GM18861 (cell line): ENCODE data around the gene LLGL2.
"Not testable (repeated sequence)": the region's sequence is repeated elsewhere in the genome, so short reads cannot be mapped to it uniquely, and the experiment has no call there.

ENCODE experiments used
- ATAC-seq: cut with Tn5 transposase; IDR thresholded peaks from one replicate; pipeline ENCODE4 v1.9.1; 2021; ENCODE audit not compliant: unreplicated experiment

LLGL2 gene

DNA sequence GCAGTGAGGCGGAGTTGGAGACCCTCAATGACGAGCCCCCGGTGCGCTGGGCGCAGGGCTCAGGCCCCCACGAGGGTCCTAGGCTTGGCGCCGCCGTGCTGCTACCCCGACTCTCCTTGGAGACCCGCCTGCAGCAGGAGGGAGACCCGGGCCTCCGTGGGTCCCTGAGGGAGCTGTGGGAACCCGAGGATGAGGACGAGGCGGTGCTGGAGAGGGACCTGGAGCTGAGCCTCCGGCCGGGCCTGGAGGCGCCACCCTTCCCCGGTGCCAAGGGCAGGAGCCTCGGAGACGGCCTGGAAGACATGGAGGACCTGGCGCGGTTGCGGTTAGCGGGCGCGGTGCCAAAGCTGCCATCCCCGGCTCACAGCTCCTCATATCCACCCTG, 64.4 kb downstream of the LLGL2 start:
- no peak for ATAC-seq

GRCh38 chr17:75590314-75590761, 64.8 kb downstream of the LLGL2 start:
- no peak for ATAC-seq

- ATAC-seq = no peak
Measured at GRCh38 chr17:75590849-75591721, 65.6 kb downstream of the LLGL2 start.

DNA sequence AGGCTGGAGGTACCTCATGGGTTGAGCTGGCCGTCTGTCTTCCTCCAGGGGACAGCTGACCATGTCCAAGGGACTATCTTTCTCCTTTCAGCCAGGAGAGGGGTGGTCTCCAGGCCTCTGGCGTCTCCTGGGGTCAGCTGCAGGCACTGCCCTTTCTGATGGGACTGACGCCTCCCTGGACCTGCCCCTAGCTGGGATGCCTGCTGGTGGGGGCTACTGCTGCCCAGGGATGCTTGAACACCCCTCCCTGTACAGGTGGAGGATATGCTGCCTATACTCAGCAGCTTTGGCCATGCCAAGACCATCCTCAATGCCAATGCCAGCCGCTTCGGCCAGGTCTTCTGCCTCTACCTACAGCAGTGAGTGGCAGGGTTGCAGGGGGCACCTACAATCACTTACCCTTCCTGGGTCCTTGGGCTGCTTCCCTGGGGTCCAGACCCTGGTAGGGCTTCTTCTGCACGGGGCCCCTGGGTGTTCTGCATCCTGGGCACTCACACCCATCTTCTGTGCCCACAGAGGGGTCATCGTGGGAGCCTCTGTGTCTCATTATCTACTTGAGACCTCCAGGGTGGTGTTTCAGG, 66.3 kb downstream of the LLGL2 start:
- ATAC-seq = no peak

DNA sequence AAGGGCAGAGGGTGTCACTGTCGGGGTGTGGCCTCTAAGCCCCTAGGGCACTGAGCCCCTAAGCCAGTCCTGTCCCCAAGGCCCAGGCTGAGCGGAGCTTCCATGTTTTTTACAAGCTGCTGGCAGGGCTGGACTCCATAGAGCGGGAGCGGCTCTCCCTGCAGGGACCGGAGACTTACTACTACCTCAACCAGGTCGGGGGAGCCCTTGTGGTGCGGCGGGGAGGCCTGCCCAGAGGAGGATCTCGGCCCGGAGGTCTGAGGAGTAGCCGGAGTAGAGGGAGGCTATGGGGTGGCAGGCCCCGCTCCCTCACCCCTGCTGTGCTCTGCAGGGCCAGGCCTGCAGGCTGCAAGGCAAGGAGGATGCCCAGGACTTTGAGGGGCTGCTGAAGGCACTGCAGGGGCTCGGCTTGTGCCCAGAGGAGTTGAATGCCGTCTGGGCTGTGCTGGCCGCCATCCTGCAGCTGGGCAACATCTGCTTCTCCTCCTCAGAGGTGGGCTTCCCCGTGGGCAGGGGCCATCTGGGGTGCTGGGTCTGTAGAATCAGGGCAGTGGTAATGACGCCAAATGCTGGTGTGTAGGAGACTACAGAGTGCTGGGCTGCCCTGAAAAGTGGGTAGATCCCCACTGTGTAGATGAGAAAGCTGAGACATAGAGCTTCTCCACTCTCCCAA, 67.0 kb downstream of the LLGL2 start:
- ATAC-seq = no peak

DNA sequence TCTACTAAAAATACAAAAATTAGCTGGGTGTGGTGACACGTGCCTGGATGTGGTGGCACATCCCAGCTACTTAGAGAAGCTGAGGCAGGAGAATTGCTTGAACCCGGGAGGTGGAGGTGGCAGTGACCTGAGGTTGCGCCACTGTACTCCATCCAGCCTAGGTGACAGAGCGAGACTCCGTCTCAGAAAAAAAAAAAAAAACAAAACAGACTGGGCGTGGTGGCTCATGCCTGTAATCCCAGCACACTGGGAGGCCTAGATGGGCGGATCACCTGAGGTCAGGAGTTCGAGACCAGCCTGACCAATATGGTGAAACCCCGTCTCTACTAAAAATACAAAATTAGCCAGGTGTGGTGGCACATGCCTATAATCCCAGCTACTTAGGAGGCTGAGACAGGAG, 67.9 kb downstream of the LLGL2 start:
- ATAC-seq = not testable (repeated sequence)

GRCh38 chr17:75594499-75595283, 69.2 kb downstream of the LLGL2 start:
- ATAC-seq = no peak

DNA sequence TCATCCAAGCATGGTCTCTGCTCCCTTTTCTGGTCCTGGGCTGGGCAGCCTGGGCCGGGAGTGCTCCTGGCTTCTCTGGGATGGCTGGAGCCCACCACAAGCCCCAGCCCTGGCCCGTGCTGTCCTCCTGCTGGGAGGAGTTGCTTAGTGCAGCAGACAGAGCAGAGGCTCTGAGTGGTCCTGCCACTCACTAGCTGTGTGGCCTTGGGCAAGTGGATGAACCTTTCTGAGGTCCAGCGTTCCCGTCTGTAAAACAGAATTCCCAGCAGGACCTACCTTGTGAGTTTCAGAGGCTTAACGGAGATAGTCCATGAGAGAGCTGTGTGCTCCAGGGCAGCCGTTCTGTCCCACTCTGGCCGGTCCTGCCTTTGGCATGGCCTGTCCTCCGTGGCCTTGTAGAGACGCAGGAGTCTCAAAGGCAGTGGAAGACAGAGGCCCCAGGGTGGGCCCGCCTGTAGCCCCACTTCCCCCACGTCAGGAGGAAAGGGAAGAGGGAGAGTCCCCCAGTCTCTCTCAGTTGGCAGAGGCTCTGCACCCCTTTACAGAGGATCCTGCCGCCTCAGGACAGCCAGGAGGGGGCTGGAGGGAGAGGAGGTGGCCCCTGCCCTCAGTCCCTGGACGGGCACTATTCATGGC, 69.9 kb downstream of the LLGL2 start:
- ATAC-seq = no peak

GRCh38 chr17:75595920-75596313, 70.4 kb downstream of the LLGL2 start:
- no peak for ATAC-seq

DNA sequence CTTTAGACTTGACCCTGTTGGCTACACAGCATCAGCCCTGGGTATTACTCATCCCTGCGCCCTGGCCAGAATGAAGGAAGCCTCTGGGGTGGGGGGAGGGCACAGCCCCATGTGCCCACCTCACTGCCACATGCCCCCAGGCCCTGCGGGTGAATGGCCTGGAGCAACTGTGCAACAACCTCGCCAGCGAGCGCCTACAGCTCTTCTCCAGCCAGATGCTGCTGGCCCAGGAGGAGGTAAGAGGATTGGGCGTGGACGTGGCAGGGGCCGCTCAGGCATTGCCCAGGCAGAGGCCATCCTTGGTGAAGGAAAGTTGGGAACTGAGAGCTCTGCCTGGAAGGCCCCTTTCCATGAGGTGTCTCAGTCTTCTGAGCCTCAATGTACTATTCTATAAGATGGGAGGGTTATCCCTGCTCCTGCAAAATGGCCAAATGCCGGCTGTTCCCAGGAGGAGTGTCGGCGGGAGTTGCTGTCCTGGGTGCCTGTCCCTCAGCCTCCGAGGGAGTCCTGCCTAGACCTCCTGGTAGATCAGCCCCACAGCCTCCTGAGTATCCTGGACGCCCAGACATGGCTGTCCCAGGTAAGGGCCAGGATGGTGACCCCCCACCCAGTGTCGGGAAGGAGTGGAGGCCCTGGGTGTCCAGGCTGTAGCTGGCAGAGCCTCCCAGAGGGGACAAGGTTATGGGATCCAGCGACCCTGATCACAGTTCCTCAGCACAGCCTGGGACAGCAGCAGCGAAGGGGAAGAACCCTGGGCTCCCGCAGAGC, 71.0 kb downstream of the LLGL2 start:
- ATAC-seq = no peak

DNA sequence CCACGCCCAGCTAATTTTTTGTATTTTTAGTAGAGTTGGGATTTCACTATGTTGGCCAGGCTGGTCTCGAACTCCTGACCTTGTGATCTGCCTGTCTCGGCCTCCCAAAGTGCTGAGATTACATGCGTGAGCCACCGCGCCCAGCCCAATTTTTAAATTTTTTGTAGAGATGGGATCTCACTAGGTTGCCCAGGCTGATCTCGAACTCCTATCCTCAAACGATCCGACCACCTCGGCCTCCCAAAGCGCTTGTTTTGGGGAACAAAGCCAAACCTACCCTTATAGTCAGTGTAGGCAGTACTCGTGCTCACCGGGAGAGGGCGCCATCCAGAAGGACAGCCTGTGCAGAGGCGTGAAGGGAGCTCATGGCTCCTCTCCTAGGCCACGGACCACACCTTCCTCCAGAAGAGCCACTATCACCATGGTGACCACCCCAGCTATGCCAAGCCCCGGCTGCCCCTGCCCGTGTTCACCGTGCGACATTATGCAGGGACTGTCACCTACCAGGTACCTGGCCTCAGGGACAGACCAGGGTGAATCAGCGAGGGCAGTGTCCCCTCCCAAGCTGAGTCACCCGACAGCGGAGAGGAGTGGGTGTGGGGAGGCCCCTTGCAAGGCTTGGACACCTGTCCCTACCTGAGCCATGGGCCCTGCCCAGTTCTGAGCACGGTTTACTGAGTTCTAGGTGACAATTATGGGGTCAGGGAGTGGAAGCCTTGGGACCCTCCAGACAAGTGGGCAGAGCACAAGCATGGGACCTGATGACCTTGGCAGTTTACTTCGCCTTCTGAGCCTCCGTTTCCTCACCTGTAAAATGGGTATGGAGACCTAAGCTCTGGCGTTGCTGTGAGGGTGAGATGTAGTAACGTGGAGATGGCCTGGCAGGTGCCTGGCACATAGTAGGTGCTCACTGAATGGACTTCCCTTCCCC, 75.8 kb downstream of the LLGL2 start:
- no peak for ATAC-seq

DNA sequence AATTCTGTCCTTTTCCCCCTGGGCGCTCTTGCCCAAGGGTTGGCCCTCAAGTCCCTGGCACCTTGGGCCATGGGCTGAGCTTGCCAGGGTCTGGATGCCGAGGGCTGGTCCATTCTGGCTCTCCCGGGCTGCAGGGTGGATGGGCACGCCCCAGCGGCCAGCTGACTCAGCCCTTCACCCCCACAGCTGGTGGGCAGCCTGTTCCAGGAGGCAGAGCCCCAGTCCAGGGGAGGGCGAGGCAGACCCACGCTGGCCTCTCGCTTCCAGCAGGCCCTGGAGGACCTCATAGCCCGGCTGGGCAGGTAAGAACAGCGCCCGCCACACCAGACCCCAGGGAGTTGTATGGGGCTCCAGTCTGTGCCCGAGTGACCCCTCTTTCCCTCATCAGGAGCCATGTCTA, 77.1 kb downstream of the LLGL2 start:
- ATAC-seq = no peak

DNA sequence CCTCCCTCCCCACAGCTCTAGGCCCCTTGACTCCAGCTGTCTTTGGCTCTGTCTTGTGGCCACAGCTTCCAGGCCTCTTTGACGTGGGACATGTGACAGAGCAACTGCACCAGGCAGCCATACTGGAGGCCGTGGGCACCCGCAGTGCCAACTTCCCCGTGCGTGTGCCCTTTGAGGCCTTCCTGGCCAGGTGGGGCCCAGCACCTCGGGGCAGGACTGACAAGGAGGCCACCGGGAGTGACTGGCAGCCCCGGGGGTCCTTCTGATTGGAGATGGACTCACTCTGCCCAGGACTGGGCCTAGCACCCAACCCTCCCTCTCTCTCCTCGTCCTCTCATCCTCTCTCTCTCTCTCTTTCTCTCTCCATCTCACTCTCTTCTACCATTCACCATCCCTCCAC, 77.6 kb downstream of the LLGL2 start:
- no peak for ATAC-seq

DNA sequence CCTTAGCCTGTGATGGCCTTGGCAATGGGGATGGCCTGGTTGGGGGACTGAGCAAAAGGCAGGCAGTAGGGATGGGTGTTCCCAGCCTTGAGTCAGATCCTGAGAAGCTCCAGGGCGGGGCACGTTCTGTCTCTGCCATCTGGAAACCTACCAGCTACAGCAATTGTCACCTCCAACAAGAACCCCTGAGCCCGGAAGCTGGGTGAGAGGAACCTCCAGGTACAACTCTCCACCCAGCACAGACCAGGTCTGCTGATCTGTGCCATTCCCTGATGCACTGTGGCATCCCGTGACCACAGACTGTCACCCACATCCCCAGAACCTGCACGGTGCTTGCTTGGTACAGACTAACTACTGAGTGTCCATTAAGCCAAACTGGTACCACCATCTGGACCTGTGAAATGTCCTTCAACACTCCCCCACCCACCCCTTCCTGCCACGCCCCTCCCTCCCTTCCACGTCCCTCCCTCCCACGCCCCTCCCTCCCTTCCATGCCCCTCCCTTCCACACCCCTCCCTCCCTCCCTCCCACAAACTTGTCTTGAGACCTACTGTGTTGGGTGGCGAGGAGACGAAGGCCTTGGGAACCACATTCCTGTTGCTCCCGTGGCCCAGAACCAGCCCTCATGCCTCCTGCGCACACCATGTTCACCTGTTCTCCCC, 78.7 kb downstream of the LLGL2 start:
- ATAC-seq = no peak

DNA sequence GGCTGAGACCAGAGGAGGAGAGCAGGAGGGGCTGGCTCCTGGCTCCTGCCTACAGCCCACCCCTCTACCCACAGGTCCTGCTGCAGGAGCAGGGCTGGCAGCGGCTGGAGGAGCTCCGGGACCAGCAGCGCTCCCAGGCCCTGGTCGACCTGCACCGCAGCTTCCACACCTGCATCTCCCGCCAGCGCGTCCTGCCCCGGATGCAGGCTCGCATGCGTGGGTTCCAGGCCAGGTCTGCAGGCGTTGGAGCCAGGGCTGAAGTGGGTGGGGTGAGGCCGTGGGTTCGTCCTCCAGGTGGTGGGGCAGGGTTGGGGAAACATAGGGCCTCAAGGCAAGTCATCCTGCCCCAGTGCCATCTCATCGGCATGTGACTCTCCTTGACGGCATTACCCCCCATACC, 80.3 kb downstream of the LLGL2 start:
- no peak for ATAC-seq

DNA sequence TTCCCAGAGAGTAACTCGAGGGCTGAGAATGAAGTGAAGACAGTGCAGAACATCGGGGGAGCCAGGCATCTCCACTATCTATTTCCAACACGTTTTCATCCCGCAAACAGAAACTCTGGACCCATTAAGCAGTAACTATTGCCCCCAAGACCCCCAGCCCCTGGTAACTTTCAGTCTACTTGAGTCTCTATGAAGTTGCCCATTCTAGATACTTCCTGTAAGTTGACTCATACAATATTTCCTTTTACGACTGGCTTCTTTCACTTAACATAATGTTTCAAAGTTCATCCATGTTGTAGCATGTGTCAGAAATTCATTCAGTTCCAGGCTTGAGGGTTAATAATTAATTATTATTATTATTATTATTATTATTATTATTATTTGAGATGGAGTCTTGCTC, 81.6 kb downstream of the LLGL2 start:
- no peak for ATAC-seq

GRCh38 chr17:75610103-75610984, 84.8 kb downstream of the LLGL2 start:
- no peak for ATAC-seq
